RCC 7860 (cell line): ENCODE measurements around the gene C2orf15.
"Not testable (repeated sequence)": the region's sequence is repeated elsewhere in the genome, so short reads cannot be mapped to it uniquely, and the experiment has no call there.

Experiments used
- DNase-seq: peaks from one replicate; pipeline ENCODE4 v3.0.0-alpha.2; 2015; ENCODE audit warnings: low spot score
- FAIRE-seq: peaks from 2 replicates; lab custom pipeline; 2012; peaks lifted over from hg19 to GRCh38; lab: Jason Lieb, UNC

Gene C2orf15

GRCh38 chr2:99159594-99159993 is 18.1 kb downstream of the C2orf15 start:
- DNase-seq, result peak; percentile 54
- peak; percentile 43 for FAIRE-seq

- no peak for DNase-seq
- no peak for FAIRE-seq
Measured at GRCh38 chr2:99166218-99166617, 24.7 kb downstream of the C2orf15 start.

- FAIRE-seq (no peak), DNase-seq (no peak)
Measured at GRCh38 chr2:99169534-99169933, 28.0 kb downstream of the C2orf15 start.

GRCh38 chr2:99171377-99172140 is 30.1 kb downstream of the C2orf15 start:
- no peak for FAIRE-seq

GRCh38 chr2:99180755-99181623 is 39.5 kb downstream of the C2orf15 start, which contains the start of the genes MITD1 and MRPL30:
MITD1 (minus strand) TSS chr2:99181058; CDS start chr2:99180981, 77 bp downstream.
MRPL30 (plus strand) TSS chr2:99181184; CDS start chr2:99186204, 5,020 bp downstream.
- DNase-seq, result peak; percentile 89
- peak; percentile 58 for FAIRE-seq

More at GRCh38 chr2:99171377-99172140, 30.1 kb downstream of the C2orf15 start:
- no peak for DNase-seq

- FAIRE-seq (no peak), DNase-seq (no peak)
Measured at GRCh38 chr2:99181624-99182000, 40.1 kb downstream of the C2orf15 start.

GRCh38 chr2:99183025-99183424 is 41.5 kb downstream of the C2orf15 start:
- DNase-seq, result no peak
- FAIRE-seq, result no peak

- DNase-seq, result no peak
- FAIRE-seq, result no peak
Measured at GRCh38 chr2:99184811-99185210, 43.3 kb downstream of the C2orf15 start.

- FAIRE-seq, result no peak
- DNase-seq, result no peak
Measured at GRCh38 chr2:99187011-99187410, 45.5 kb downstream of the C2orf15 start.

- no peak for FAIRE-seq
Measured at GRCh38 chr2:99188357-99188756, 46.9 kb downstream of the C2orf15 start.

GRCh38 chr2:99190548-99190947 is 49.0 kb downstream of the C2orf15 start:
- FAIRE-seq (no peak), DNase-seq (no peak)

More at GRCh38 chr2:99188357-99188756, 46.9 kb downstream of the C2orf15 start:
- DNase-seq, result no peak

- FAIRE-seq, DNase-seq: not testable (repeated sequence)
Measured at GRCh38 chr2:99192364-99192763, 50.9 kb downstream of the C2orf15 start.

GRCh38 chr2:99198103-99198841 is 56.8 kb downstream of the C2orf15 start:
- FAIRE-seq (no peak), DNase-seq (no peak)

GRCh38 chr2:99200076-99200800 is 58.7 kb downstream of the C2orf15 start:
- FAIRE-seq, result no peak
- DNase-seq, result no peak
